Measurements from ENCODE around the gene KIT.

KIT gene

DNA sequence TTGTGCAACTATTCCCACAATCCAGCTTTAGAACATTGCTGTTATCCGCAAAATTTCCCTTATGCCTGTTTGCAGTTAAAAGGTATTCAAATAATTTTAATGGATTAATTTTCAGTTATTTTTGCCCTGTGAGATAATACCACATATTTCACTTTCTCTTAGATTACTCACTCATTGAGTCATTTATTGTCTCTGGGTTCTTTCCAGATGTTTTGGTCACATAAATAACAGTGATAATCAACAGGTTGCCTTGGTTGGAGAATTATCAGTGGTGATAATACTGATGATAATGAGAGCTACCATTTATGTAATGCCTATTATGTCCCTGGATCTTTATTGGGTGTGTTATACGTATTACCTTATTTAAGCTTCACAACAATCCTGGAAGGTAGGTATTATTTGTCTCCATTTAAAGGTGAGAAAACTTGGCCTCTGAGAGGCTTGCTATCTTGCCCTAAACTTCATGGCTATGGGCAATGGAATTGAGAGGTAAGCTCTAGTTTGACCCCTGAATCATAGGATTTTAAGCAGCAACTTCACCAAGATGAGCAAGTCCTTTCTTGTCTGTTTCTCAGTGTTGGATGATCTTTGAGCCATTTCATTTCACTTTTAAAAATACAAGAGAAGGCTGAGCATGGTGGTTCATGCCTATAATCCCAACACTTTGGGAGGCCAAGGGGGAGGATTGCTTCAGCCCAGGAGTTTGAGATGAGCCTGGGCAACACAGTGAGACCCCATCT, 87.4 kb downstream of the KIT start:
- DNase-seq (ENCODE audit: low read depth) = no peak

DNA sequence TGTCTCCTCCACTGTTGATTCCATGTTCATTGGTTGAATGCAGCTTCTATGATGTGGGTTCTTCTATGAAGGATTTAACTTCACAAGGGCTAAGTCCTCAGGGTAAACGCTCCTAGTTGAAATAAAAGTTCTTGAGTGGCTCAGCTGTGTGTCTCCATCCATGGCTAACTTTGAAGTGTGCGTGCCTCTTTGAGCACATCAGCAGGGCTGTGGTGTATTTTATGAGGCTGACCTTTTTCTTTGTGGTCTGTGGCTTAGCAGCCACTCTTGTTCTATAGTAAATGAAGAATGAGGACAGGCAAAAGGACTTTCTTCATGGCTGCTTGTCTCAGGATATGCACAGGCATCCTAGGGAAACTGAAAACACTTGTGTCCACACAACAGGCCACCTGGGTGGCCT, 88.5 kb downstream of the KIT start:
- no peak for DNase-seq (ENCODE audit: low read depth)

DNA sequence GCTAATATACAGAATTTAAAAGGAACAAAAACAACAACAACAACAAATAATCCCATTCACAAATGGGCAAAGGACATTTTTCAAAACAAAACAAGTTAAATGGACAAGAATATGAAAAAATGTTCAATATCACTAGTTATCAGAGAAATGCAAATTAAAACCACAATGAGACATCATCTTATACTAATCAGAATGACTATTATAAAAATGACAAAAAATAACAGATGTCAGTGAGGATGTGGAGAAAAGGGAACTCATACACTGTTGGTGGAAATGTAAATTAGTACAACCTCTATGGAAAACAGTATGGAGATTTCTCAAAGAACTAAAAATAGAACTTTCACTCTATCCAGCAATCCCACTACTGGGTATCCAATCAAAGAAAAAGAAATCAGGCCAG, 92.6 kb downstream of the KIT start:
- DNase-seq (ENCODE audit: low read depth) = no peak

DNA sequence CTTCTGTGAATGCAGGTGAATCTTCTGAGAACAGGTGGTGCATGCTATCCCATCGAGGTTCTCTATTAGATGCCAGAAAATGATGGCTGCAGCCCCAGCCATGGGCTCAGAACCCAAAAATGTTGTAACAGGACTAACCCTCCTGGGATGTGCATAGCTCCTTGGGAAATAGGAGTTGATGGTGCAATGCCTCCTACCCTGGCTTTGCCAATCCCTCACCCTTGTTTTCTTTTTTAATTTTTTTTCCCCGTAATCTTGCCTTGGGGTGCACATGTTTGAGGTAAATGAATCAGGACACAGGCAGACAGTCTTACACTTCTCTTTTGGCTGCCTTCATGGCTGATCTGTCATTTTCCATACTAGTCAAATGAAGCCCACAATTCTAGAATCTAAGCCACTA, 96.6 kb downstream of the KIT start:
- DNase-seq (ENCODE audit: low read depth) = no peak

DNA sequence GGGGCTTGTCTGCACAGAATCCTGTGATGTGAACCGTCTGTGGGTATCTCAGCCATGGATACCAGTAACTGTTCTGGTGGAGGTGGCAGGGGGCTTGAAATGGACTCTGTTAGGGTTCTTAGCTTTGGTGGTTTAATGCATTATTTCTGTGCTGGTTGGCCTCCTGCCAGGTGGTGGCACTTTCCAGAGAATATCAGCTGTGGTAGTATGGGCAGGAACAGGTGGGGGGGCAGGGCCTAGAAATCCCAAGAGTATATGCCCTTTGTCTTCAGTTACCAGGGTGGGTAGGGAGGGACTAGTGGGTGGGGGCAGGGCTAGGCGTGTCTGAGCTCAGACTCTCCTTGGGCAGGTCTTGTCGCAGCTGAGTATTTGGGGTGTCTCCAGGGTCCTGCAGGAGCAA, 106.7 kb downstream of the KIT start:
- DNase-seq (ENCODE audit: low read depth) = no peak

DNA sequence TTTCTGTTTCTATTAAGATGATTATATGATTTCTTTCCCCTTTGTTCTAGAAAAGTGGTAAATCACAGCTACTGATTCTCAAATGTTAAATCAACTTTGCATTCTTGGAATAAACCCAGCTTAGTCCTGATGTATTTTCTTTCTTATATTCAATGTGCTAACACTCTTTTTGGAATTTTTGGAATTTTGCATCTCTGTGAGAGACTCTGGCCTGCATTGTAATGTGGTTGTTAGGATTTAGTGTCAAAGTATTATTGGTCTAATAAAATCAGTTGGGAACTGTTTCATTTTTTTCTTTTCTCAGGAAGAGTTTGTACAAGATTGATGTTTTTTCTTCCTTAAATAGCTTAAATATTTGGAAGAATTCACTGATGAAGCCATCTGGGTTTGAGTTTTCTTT, 109.6 kb downstream of the KIT start:
- DNase-seq (ENCODE audit: low read depth) = no peak

DNA sequence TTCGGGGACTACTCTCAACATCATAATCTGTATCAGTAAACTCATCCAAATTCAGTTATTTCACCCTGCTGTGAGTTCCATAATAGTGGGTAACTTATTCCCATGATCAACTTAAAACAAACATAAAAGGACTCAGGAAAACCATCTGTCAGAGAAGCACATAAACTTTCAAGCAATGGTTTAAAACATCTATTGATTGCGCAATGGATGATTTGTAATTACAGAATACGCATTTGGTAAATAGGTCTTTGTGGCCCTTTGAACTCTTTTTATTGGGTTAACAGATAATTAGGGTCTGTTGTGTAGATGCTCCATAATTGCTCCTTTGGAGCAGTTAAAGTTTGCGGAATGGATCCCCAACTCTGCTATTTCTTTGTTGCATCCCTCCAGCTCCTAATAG, 115.3 kb downstream of the KIT start:
- DNase-seq (ENCODE audit: low read depth) = no peak

DNA sequence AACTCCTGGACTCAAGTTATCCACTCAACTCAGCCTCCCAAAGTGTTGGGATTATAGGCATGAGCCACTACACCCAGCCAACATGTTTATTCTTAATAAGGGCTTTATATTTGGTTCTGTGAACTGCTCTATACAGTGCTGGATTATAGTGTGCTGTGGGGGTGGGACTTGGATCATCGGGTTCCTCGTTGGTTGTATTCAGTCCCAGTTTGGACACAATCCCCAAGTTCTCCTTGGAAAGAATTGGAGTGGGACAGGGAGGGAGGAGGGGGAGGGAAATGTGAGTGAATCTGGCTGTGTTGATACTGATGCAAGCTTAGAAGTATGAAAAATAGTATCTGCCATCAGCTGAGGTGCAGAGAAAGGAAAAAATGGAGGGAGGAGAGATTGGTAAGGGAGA, 121.3 kb downstream of the KIT start:
- DNase-seq (ENCODE audit: low read depth) = no peak

DNA sequence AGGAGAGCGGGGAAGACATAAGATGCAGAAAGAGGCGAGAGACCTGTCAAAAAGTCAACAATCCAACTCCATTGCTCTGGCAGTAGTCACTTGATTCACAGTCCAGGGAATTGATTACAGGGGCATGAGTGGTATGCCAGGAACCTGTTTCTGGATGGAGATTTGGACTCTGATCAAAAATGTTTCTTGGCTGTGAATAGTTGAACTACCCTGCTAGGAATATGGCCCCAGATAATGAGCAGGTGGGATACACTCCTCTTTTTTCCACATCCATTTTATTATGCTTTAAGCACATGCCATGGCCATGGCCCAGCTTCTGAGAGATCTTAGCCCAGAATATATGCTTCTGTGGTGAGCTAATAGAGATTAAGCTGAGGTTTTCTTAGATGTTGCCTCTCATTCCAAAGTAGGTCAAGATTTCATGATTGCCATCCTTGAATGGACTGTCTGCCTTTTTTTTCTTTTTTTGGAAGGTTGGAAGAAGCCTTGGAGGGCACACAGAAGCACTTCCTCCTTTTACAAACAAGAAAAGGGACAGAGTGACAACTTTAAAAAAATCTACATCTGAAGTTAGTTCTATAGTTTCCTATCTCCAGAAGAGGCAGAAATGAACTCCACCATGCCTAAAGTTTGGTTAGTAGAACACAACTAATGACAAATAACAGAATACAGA, 121.9 kb downstream of the KIT start:
- DNase-seq (ENCODE audit: low read depth) = no peak

DNA sequence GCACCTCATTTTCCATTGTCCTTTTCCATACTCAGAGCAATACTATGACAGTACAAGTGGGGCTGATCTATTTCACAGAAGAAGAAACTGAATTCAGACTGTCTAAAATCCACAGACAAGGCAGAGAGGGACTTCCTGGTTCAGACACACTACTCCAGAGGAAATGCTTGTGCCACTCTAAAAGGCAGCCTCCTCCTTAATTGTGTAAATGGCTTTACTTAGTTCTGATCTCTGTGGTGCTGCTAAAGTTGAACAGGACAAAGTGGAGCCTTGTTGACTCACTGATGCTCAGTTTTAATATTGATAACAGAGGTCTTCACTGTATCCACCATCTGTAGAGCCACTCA, 122.4 kb downstream of the KIT start:
- no peak for DNase-seq (ENCODE audit: low read depth)

DNA sequence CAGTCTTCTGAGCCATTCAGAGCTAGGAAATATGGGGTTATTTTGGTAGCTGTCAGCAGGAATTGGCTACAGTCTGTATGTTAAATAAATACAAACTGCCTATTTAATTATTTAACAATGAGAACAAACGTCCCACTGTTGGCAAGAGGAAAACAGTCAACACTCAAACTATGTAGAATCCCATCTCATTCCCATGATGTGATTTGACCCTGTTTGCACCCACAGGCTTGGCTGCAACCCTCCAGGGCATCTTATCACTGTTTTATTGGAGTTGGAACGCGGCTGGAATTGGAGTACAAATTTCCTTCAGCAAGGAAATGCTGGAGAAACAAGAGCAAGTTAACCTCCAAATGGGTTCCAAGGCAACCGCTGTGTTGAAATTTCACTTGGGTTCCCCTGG, 124.0 kb downstream of the KIT start:
- DNase-seq (ENCODE audit: low read depth) = no peak

DNA sequence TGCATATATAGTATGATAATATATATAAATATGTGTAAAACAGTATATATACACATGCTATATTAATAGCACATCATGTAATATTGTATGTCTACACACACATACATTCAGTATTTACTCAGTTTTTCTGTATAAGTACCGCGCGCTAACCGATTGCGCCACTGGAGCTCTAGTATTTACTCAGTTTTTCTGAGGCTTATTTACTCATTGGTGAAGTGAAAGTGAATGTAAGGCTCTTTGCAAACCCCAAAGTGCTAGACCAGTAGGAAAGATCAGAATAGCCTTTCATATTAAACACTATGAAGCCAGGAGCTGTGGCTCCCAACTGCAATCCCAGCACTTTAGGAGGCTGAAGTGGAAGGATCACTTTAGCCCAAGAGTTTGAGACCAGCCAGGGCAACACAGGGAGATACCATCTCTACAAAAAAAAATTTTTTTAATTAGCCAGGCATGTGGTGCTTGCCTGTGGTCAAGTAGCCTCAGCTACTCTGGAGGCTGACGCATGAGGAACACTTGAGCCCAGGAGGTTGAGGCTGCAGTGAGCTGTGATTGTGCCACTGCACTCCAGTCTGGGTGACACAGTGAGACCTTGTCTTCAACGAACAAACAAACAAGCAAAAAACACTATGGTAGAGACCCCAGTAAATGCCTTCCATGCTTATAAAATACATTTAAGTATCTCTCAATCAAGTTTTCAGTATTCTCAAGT, 125.8 kb downstream of the KIT start:
- no peak for DNase-seq (ENCODE audit: low read depth)

DNA sequence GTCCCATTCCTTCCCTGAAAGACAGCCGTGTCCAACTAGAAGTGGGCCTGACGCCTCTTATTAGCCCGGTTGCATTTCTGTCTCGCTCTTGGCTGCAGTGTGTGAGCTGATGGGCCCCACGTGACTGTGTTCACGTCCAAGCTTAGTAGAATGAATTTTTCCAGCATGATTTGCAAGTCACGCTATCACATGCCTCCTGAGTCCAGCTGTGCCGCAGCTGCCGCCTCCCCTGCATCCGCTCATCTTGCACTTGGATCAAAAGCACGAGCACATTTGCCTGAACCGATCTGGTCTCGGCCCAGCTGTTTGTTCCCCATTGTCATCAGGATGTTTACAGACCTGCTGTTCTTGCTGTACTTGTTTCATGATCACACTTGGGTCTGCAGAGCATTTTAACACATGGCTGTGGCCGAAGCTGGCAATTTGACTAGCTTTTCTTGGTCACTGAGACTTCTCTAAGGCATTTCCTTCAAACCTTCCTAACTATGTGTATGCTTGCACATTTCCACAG, 126.5 kb downstream of the KIT start:
- DNase-seq (ENCODE audit: low read depth) = no peak

Measured in T-helper 22 cell (primary cell).